Measurements from ENCODE around the gene RIMBP2.

RIMBP2 gene

DNA sequence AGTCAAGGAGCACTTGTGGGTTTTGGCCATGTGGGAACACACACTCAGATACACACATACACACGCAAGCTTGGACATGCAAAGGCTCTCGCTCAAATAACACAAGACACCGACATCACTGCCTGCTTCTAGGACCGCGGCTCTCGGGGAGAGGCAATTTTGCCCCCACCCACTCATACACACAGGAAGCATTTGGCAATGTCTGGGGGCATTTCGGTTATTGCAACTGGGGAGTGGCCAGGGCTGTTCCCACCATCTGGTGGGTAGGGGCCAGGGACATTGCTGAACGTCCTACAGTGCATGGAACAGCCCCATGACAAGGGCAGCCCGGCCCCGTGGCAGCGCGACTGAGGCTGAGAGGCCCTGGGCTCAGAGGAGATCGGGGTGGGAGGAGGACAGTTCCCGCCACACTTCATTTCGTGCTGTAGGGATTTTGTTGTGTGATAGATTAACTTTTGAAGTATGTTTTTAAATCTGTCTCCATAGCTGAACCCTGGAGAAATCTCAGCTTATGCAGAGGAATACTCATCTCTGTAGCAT lies 35.6 kb downstream of the RIMBP2 start:
- no peak for DNase-seq

GRCh38 chr12:130677957-130678558 lies 38.0 kb downstream of the RIMBP2 start:
- no peak for DNase-seq

DNA sequence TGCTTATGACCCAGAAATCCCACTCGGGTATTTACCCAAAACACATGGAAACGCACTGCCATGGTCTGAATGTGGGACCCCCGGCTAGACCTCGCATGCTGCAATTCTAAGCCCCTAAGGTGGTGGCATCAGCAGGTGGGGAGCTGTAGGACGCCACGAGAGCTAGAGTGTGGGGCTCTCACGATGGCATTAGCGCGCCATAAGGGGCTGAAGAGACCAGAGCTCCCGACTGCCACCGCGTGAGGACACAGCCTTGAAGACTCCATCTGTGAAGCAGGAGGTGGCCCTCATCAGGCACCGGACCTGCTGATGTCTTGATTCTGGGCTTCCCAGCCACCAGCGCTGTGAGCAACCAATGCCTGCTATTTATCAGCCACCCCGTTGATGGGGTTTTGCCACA lies 40.3 kb downstream of the RIMBP2 start:
- no peak for DNase-seq

- DNase-seq, result no peak
These were observed 41.0 kb downstream of the RIMBP2 start for GRCh38 chr12:130675121-130675520.

GRCh38 chr12:130674676-130675075 lies 41.4 kb downstream of the RIMBP2 start:
- DNase-seq, result no peak

GRCh38 chr12:130673036-130673705 lies 42.9 kb downstream of the RIMBP2 start:
- no peak for DNase-seq

DNA sequence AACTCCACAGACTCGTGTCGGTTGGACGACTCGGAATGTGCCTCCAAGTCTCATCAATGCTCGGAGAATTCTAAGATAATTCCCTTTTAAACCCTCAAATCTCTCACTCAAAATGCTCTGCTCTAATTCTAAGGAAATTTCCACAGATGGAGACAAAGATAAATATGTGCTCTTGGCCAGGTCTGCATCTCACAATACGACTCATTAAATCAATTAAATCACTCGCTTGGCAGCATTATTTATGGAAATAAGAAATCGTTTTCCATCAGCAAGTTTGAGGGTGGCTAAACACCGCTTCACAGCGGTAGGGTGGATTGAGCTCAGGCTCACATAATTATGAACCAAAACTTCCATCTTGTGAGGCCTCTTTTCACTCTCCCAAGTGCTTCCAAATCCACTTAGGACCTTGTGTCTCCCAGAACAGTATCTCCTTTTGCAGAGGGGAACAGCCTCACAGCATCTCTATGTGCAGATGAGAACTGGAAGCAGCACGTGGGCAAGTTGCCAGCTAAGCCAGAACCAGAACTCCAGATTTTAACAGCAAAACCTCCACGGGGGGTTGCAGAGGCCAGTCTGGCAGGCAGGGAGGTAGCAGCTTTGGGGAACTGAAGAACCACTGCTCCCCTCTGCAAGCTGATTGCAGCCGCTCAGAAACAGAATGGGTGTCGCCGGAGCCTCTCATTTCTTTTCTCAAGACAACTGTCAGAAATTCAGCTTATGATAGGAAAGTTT lies 43.8 kb downstream of the RIMBP2 start:
- no peak for DNase-seq

- DNase-seq, result no peak
These were observed 44.5 kb downstream of the RIMBP2 start for GRCh38 chr12:130671556-130671955.

DNA sequence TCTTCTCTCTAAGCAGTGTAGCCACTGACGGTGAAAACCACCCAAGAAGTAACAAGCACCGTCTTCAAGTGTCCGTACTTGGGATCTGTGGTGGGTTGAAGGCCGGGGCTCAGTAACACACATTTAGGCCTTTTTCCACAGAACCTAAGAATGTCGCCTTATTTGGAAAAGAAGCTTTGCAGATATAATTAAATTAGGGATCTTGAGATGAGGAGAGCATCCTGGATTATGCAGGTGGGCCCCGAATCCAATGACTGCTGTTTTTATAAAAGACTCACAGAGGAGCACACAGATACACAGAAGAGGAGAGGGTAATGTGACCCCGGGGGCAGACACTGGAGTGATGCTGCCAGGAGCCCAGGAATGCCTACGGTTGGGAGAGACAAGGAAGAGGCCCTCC lies 46.3 kb downstream of the RIMBP2 start:
- no peak for DNase-seq

GRCh38 chr12:130669205-130669557 lies 46.9 kb downstream of the RIMBP2 start:
- DNase-seq, result no peak

DNA sequence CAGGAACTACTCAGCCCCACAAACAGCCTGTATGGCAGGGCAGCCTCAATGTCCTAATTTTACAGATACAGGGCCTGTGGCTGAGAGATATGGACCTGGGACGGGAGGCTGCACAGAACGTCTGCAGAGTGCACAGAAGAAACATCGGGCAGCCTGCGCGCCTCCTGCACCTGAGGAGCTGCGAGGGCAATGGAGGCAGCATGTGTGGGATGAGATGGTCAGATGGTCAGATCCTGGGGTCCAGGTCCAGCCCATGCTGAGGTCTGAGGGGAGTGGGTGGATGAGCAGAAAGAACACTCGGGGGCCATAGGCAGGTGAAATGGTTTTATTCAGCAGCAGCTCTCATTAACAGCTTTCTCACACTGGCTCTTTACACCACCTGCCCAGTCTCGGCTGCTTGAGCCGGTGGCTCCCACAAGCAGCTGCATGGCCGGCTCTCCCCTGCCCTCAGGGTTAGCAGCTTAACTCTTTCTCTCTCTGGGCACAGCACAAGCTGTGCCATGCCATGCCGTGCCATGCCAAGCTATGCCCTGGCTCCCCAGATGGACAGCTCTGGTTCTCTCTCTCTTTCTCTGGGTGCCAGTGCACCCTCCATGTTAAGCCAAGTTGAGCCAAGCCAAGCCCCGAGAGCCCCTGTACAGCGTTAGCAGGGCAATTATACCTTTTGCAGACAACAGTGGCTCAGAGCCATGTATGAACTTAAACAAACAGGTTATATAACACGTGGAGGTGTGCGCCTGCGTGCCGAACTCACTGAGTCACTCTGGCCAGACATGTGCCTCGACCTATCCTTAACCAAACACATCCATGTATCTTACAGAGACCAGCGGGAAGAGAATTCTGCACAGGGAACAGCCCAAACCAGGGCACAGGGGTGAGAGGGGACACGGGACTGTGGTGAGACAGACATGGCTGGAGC lies 47.6 kb downstream of the RIMBP2 start:
- no peak for DNase-seq

DNA sequence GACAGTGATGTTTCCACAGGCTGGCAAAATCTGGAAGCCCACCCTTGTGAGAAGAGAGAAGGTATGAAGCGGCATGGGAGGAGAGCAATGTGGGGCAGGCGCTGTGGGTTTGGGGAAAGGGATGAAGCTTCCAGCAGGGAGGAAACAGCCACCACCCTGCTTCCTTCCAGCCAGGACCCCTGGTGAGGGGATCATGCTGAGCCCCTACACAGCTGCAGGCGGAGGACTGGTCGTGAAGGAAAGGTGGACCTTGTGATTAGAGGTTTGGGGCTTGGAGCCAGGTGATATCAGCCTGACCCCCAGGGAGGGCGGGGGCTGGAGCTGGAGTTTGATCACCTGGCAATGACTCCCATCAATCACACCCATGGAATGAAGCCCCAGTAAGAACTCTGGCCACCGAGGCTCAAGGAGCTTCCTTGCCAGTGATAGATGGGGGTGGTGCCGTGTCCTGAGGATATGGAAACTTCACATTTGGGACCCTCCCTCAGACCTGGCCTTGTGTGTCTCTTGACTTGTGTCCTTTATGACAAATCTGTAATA lies 48.6 kb downstream of the RIMBP2 start:
- no peak for DNase-seq

GRCh38 chr12:130666645-130667044 lies 49.5 kb downstream of the RIMBP2 start:
- DNase-seq, result no peak

- no peak for DNase-seq
These were observed 50.3 kb downstream of the RIMBP2 start for GRCh38 chr12:130665753-130666152.

- DNase-seq, result no peak
These were observed 51.3 kb downstream of the RIMBP2 start for GRCh38 chr12:130664772-130665171.

DNA sequence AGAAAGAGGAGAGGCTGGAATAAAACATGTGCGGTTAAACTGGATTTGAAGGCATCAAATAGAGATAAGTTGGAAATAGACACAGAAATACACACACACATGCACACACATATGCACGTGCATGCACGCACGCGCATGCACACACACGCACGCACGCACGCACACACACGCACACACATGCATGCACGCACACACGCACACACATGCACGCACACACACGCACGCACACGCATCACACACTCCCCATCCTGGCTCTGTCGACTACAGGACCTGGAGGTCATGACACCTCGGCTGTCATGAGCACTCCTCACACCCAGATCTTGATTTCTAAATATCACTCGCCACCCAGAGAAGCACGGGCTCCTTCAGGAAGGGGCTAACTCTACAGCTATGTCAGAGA lies 51.8 kb downstream of the RIMBP2 start:
- DNase-seq, result no peak

- DNase-seq, result no peak
These were observed 52.6 kb downstream of the RIMBP2 start for GRCh38 chr12:130663514-130663913.

GRCh38 chr12:130661486-130662255 lies 54.4 kb downstream of the RIMBP2 start:
- DNase-seq, result no peak

DNA sequence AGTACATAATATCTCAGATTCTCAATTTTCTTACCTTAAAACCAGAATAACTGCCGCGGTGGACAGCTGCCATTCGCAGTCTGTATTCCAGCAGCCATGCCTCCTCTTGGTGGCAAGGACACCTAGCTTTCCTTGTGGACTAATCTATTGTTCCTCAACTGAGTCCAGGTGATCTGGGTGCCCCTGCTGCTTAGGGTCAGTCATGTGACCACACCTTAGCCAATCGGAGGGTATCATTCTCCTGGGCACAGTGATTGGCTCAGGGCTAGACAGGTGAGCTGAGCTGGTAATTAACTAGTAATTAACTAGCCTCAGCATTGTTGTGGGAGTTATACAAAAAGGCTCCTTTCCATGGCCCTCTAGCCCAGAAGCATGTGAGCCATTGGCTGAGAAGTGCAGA lies 55.0 kb downstream of the RIMBP2 start:
- no peak for DNase-seq

- DNase-seq, result no peak
These were observed 57.8 kb downstream of the RIMBP2 start for GRCh38 chr12:130658145-130658911.

DNA sequence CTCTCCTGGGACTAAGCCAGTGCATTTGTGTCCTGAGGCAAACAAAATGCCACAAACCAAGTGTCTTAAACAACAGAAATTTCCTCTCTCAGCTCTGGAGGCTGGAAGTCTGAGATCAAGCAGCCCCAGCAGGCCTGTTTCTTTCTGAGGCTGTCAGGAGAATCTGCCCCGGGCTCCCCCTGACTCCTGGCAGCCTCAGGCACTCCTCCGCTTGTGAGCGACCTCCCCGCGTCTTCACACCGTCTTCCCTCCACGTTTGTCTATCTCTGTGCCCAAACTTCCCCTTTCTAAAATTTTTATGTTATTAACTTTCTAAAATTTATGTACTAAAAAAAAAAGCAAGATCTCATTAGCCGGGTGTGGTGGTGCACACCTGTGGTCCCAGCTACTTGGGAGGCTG lies 59.7 kb downstream of the RIMBP2 start:
- no peak for DNase-seq
